Stimulated activated CD4-positive, alpha-beta T cell treated with anti-CD3 and anti-CD28 coated beads, Interleukin-12 subunit alpha, Interleukin-12 subunit beta, amount 100 ng/mL, for 48 hours (primary cell): ENCODE results near the gene BBS1.
"Not testable (repeated sequence)": the region's sequence is repeated elsewhere in the genome, so short reads cannot be mapped to it uniquely, and the experiment has no call there.

Experiments used
- DNase-seq, 3 donors: peaks; one replicate each; pipeline ENCODE4 v3.0.0-alpha.2; 2020; ENCODE audit warnings: low read depth in 2 of 3, low spot score in 1 of 3

Gene BBS1

DNA sequence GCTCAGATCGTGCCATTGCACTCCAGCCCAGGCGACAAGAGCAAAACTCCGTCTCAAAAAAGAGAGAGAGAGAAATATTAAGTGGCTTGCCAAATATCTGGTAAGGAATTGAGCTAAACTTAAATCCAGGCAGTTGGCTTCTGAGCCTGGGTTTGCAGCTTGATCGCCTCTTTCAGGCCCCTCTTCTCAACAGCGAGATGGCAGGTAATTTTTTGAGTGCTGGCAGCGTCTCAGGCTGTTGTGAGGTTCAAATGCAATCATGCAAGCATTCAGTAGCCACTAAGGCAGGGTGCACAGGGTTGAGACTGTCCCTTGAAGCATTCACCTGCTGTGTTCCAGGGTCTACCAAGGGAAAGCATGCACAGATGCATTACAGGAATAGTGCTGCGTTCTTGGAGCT lies 58.6 kb downstream of the BBS1 start:
- DNase-seq: no peak

DNA sequence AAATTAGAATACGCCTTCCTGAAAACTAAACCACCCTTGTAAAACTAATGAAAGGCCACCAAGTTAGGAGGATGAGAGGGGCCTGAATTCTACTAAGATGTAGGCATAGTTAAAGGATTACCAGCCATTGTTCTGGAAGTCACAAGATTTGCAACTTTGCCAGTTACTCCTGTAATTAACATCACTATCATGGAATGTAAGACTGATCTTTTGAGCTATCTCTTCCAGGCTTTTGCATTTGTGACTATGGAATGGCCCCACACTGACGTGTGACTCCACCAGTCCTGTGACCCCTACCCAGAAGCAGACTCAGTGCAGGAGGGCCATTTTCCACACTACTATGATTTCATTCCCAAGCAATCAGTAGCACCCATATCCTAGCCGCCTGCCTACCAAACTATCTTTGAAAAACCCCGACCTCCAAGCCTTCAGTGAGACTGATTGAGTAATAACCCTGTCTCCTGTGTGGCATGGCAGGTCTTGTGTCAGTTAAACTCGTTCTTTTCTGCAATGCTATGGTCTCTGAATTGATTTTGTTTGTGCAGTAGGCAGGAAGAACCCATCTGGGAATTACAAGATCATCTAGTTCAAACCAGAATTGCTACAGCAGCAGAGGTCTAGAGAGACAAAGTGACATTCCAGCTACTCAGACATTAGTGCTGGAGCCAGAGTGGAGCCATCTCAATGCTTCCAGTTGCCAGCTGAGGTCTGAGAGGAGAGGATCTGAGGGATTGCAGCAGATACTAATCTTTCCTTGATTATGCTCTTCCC lies 59.8 kb downstream of the BBS1 start:
- DNase-seq: no peak

DNA sequence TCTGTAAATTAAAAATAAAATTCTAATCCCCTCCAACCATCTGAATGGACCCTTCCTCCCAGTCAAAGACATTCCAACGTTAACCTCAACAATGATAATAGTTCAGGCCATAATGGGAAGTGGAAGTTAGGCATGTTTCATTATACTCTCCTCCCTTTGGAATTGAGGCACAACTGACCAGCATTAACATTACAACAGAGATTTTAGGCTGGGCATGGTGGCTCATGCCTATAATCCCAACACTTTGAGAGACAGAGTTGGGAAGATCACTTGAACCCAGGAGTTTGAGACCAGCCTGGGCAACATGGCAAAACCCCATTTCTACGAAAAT lies 60.4 kb downstream of the BBS1 start:
- DNase-seq: no peak

DNA sequence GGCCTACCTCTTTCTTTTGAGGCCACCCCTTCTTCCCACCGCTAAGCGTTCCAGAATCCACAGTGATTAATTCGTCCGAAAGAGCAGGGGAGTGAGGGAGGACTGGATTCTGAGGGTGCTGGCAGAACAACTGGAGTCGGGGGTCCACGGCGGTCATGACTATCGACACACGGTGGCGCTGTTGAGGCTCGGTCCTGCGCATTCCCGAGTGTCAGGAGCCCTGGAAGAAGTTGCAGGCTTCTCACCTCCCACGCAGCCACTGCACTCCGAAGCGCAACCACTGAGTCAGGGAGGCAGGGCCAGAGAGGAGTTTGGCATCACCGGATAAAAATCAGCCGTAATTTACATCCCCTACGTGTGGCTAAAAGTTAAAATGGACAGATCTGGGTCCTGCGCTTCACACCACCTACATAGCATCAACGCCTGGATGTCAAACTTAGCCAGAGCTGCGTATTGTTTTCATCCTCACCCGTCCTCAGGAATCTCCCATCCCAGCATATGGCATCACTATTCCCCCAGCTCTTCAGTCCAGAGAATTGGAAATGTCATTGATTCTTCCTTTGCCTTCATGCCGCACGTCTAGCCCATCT lies 68.7 kb downstream of the BBS1 start:
- peak; percentile 74 to 87 (median 81) for DNase-seq

GRCh38 chr11:66580803-66581202 lies 70.4 kb downstream of the BBS1 start:
- DNase-seq: no peak

GRCh38 chr11:66581261-66581660 lies 70.8 kb downstream of the BBS1 start:
- no peak for DNase-seq

DNA sequence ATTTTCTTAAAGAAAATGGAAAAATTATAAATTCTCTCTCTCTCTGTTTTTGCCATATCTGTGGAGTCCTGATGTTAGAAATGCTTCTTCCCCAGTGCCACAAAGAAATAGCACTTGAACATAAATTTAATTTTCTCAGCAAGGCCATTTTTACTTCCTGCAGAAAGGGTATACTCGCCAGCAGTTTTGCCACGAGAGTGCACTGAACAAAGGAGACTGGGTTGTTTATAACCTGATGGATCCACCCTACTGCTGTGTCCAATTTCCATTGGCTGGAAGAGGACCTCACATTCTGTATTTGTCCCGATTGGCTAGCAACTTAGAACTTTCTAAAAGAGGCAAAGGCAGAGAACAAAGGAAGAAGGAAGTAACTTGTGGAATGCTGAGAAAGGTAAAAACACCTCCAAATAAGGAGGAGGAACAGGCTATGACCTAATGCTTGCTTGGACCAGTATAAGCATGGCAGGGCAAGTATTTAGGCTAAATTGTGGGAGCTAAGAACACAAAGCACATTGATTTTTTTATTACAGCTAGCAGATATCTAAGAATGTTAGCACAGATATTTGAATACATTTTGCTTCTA lies 72.2 kb downstream of the BBS1 start:
- not testable (repeated sequence) for DNase-seq
